Measurements from ENCODE around the gene CDH7.

Gene CDH7

GRCh38 chr18:65750389-65751154 is at the start of gene CDH7:
TSS of gene CDH7 (plus strand) at chr18:65751012. CDS start at chr18:65762843, 11,831 bp downstream.
- DNase-seq (ENCODE audit: insufficient read length, low spot score) (no peak), FAIRE-seq (no peak)

GRCh38 chr18:65704046-65704445 is 46.8 kb upstream of the CDH7 start:
- no peak for DNase-seq (ENCODE audit: insufficient read length, low spot score)
- FAIRE-seq: no peak

- FAIRE-seq (no peak), DNase-seq (ENCODE audit: insufficient read length, low spot score) (no peak)
Observed at GRCh38 chr18:65706646-65707045, 44.2 kb upstream of the CDH7 start.

- no peak for FAIRE-seq
- DNase-seq (ENCODE audit: insufficient read length, low spot score): no peak
Observed at GRCh38 chr18:65711493-65711892, 39.3 kb upstream of the CDH7 start.

GRCh38 chr18:65721619-65722018 is 29.2 kb upstream of the CDH7 start:
- FAIRE-seq: no peak
- no peak for DNase-seq (ENCODE audit: insufficient read length, low spot score)

GRCh38 chr18:65725251-65726050 is 25.4 kb upstream of the CDH7 start:
- FAIRE-seq (no peak), DNase-seq (ENCODE audit: insufficient read length, low spot score) (no peak)

- FAIRE-seq: no peak
Observed at GRCh38 chr18:65735155-65735554, 15.7 kb upstream of the CDH7 start.

GRCh38 chr18:65737471-65737955 is 13.3 kb upstream of the CDH7 start:
- DNase-seq (ENCODE audit: insufficient read length, low spot score) (no peak), FAIRE-seq (no peak)

More at GRCh38 chr18:65735155-65735554, 15.7 kb upstream of the CDH7 start:
- no peak for DNase-seq (ENCODE audit: insufficient read length, low spot score)

- FAIRE-seq: no peak
- no peak for DNase-seq (ENCODE audit: insufficient read length, low spot score)
Observed at GRCh38 chr18:65746936-65747335, 3.9 kb upstream of the CDH7 start.

GRCh38 chr18:65748321-65748720 is 2.5 kb upstream of the CDH7 start:
- DNase-seq (ENCODE audit: insufficient read length, low spot score) (no peak), FAIRE-seq (no peak)

GRCh38 chr18:65749841-65750240 is 971 bp upstream of the CDH7 start:
- FAIRE-seq: no peak
- no peak for DNase-seq (ENCODE audit: insufficient read length, low spot score)

- no peak for FAIRE-seq
- DNase-seq (ENCODE audit: insufficient read length, low spot score): no peak
Observed at GRCh38 chr18:65751155-65752085, 608 bp downstream of the CDH7 start.

- DNase-seq (ENCODE audit: insufficient read length, low spot score) (no peak), FAIRE-seq (no peak)
Observed at GRCh38 chr18:65752625-65753325, 2.0 kb downstream of the CDH7 start.

GRCh38 chr18:65753520-65753919 is 2.7 kb downstream of the CDH7 start:
- FAIRE-seq (no peak), DNase-seq (ENCODE audit: insufficient read length, low spot score) (no peak)

GRCh38 chr18:65754121-65754520 is 3.3 kb downstream of the CDH7 start:
- DNase-seq (ENCODE audit: insufficient read length, low spot score) (no peak), FAIRE-seq (no peak)

- FAIRE-seq (no peak), DNase-seq (ENCODE audit: insufficient read length, low spot score) (no peak)
Observed at GRCh38 chr18:65755616-65756015, 4.8 kb downstream of the CDH7 start.

- FAIRE-seq (no peak), DNase-seq (ENCODE audit: insufficient read length, low spot score) (no peak)
Observed at GRCh38 chr18:65760457-65760856, 9.6 kb downstream of the CDH7 start.

GRCh38 chr18:65761636-65762295 is 11.0 kb downstream of the CDH7 start:
- FAIRE-seq: no peak
- DNase-seq (ENCODE audit: insufficient read length, low spot score): no peak

- DNase-seq (ENCODE audit: insufficient read length, low spot score) (no peak), FAIRE-seq (no peak)
Observed at GRCh38 chr18:65762556-65762955, 11.7 kb downstream of the CDH7 start.

GRCh38 chr18:65767406-65767805 is 16.6 kb downstream of the CDH7 start:
- FAIRE-seq: no peak

More at GRCh38 chr18:65767406-65767805, 16.6 kb downstream of the CDH7 start:
- no peak for DNase-seq (ENCODE audit: insufficient read length, low spot score)
